Measurements from ENCODE around the gene INAFM1.
"Not testable (repeated sequence)": the region's sequence is repeated elsewhere in the genome, so short reads cannot be mapped to it uniquely, and the experiment has no call there.

INAFM1 gene

GRCh38 chr19:47268028-47268427, 6.7 kb upstream of the INAFM1 start:
- no peak for DNase-seq (ENCODE audit: low read depth)

- DNase-seq (ENCODE audit: low read depth): no peak
Measured at GRCh38 chr19:47269596-47269995, 5.1 kb upstream of the INAFM1 start.

- no peak for DNase-seq (ENCODE audit: low read depth)
Measured at GRCh38 chr19:47270408-47270807, 4.3 kb upstream of the INAFM1 start.

- DNase-seq (ENCODE audit: low read depth): no peak
Measured at GRCh38 chr19:47271949-47272348, 2.7 kb upstream of the INAFM1 start.

- DNase-seq (ENCODE audit: low read depth): peak; percentile 39
Measured at GRCh38 chr19:47272448-47273312, 2.0 kb upstream of the INAFM1 start.

- DNase-seq (ENCODE audit: low read depth): peak; percentile 85
Measured at GRCh38 chr19:47273313-47274070, 1.2 kb upstream of the INAFM1 start.

- peak; percentile 8 for DNase-seq (ENCODE audit: low read depth)
Measured at GRCh38 chr19:47274891-47275761, 441 bp downstream of the INAFM1 start.

- DNase-seq (ENCODE audit: low read depth): no peak
Measured at GRCh38 chr19:47275791-47276461, 1.2 kb downstream of the INAFM1 start.

- DNase-seq (ENCODE audit: low read depth): not testable (repeated sequence)
Measured at GRCh38 chr19:47276513-47276912, 1.8 kb downstream of the INAFM1 start.

GRCh38 chr19:47280183-47280797, 5.6 kb downstream of the INAFM1 start:
- peak; percentile 44 for DNase-seq (ENCODE audit: low read depth)

- no peak for DNase-seq (ENCODE audit: low read depth)
Measured at GRCh38 chr19:47283405-47284059, 8.8 kb downstream of the INAFM1 start.

- peak; percentile 35 for DNase-seq (ENCODE audit: low read depth)
Measured at GRCh38 chr19:47284324-47284899, 9.7 kb downstream of the INAFM1 start.

- DNase-seq (ENCODE audit: low read depth): peak; percentile 67
Measured at GRCh38 chr19:47296036-47296435, 21.4 kb downstream of the INAFM1 start.

GRCh38 chr19:47300867-47301266, 26.2 kb downstream of the INAFM1 start:
- DNase-seq (ENCODE audit: low read depth): not testable (repeated sequence)

GRCh38 chr19:47302249-47302648, 27.6 kb downstream of the INAFM1 start:
- DNase-seq (ENCODE audit: low read depth): no peak

- no peak for DNase-seq (ENCODE audit: low read depth)
Measured at GRCh38 chr19:47303966-47304365, 29.3 kb downstream of the INAFM1 start.

GRCh38 chr19:47305309-47305751, 30.6 kb downstream of the INAFM1 start:
- DNase-seq (ENCODE audit: low read depth): peak; percentile 50

GRCh38 chr19:47306303-47306702, 31.6 kb downstream of the INAFM1 start:
- DNase-seq (ENCODE audit: low read depth): no peak

- no peak for DNase-seq (ENCODE audit: low read depth)
Measured at GRCh38 chr19:47309038-47309437, 34.4 kb downstream of the INAFM1 start.

GRCh38 chr19:47309608-47310007, 34.9 kb downstream of the INAFM1 start, which contains the start of gene C5AR1:
Gene C5AR1, plus strand, starts transcription at chr19:47309861. Its CDS starts 35 bp downstream, at chr19:47309896.
- no peak for DNase-seq (ENCODE audit: low read depth)
